GM11168 (cell line): ENCODE results near the gene C10orf53.

ENCODE experiments used
- in situ Hi-C: fragments of 300-500 bp; cut with MboI; formaldehyde crosslinking; loops from one replicate; pipeline ENCODE4 v1.12.0; 2022; ENCODE audit warnings: low sequenced_read_pairs; ENCODE audit not compliant: unreplicated experiment

The C10orf53 gene

DNA sequence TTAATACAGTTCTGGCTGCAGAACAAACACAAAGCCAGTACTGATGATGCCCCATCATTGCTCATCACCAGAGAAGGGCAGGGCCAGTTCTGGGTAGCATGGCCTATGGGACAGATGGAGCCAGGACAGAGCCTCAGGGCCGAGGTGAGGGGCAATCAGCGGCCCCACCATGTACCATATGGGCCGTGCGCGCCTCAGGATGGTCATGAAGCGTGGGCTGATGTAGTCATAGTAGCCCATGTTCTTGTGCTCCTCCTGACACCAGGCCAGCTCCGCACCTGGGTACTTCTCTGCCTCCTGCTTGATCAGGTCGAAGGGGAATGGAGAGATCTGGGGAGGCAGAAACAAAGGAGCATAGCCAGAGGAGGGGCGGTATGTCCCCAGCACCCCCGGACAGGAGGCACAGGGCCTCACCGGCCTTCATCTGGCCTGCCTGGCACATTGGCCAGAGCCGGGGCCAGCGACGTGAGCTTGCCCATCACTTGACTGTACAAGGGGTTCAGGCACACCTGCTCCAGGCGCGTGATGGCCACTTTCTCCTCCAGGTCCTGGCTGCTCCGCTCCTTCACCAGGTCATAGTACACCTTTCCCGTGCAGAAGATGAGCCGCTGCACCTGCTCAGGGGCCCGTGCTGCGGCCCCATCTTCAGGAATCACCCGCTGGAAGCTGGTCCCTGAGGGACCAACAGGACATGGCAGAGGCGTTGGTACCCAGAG lies 56.6 kb downstream of the C10orf53 start:
- in situ Hi-C loops, result no loop called here

- in situ Hi-C loops, result no loop called here
Observed at GRCh38 chr10:49736564-49737113, 57.2 kb downstream of the C10orf53 start.

GRCh38 chr10:49737474-49738201 lies 58.2 kb downstream of the C10orf53 start:
- in situ Hi-C loops, result no loop called here

DNA sequence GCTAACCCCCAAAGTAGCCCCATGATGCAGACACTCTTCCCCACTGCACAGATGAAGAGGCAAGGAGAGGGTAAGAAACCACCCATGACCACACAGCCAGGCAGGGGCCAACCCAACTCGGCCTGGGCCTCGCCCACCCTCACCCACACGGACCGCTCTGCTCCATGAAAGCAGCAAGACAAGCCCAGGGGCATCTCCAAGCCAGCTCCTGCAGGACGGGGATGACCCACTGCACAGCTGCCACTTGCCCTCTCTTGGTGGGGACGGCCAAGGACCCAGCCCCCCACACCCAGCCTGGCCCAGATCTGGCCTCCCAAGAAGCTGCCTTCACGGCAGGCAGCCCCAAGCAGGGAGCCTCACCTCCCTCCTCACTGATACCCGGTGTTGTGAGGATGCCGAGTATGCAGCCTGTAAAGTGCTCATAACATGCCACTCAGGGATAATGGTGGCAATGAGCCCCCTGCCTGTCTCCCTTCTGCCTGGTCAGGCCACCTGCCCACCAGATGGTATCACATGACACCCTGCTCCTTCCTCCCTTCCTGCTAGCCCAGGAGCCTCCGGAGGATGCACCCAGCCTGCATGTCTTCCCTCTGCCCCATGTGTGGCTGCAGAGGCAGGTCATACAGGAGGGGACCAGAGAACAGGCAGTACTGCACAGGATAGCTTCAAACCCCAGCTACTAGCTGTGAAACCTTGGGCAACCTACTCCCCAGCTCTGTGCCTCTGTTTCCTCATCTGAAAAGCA lies 59.3 kb downstream of the C10orf53 start:
- in situ Hi-C loops, result no loop called here

- in situ Hi-C loops, result no loop called here
Observed at GRCh38 chr10:49739426-49739825, 60.0 kb downstream of the C10orf53 start.

DNA sequence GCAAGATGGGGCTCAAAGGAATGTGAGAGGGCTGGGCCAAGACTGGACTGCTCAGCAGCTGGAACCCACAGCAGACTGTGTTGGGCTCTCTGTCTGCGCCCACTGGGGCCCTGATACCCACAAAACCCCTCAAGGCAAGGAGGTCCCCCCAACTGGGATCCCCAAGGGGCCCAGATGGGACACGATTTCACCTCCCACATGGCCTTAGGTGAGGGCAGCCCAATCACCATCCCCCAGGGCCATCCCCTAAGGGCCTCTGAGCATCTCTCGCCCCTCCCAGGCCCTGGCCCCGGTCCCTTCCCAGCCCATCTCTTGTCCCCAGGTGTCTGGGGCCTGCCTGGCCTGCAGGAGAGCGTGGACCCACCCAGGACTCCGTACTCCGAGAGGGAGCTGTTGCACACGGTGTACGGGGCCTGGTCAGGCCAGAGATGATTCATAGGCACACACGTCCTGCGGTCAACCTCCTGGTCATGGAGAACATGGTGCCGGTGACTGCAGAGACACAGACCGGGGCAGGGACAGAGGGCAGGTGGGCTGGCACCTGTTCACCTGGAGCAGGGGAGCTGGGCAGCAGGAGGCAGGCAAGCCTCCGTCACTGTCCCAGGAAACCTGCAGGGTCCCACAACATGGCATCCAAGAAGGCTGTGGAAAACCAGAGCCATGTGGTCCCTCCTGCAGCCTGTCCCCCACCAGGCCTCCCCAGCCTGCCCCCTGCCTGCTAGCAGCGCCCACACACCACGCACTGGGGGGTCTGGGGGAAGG lies 61.1 kb downstream of the C10orf53 start:
- in situ Hi-C loops, result no loop called here

- in situ Hi-C loops, result no loop called here
Observed at GRCh38 chr10:49741108-49741995, 61.9 kb downstream of the C10orf53 start.

- in situ Hi-C loops, result no loop called here
Observed at GRCh38 chr10:49742683-49743463, 63.4 kb downstream of the C10orf53 start.

DNA sequence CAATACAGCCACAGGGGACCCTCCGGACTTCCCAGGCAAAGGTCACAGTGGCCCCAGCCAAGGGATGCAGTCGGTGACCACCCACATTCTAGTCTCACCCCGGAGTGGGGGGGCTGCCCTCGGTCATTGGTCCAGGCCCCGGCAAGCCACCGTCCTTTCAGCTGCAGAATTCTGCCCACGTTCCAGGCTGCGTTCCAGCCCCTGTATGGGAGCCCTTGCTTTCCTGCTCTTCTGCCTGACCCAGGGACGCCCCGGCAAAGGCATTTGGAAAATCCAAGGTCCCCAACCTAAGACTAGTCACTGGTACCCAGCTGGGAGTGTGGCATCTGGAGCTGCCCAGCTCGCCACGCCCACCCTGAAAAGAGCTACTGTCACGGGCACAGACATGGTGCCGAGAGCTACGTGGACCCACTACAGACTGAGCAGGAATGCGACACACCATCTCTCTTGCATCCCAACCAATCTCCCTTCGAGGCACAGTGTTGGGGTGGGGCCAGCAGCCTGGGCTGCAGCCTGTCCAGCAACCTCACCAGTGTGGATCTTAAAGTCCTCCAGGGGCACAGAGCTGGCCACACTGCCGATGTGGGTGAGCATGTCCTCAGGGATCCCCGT lies 64.1 kb downstream of the C10orf53 start:
- in situ Hi-C loops, result no loop called here

- in situ Hi-C loops, result no loop called here
Observed at GRCh38 chr10:49744091-49744685, 64.7 kb downstream of the C10orf53 start.

GRCh38 chr10:49744924-49745605 lies 65.6 kb downstream of the C10orf53 start:
- in situ Hi-C loops, result no loop called here

DNA sequence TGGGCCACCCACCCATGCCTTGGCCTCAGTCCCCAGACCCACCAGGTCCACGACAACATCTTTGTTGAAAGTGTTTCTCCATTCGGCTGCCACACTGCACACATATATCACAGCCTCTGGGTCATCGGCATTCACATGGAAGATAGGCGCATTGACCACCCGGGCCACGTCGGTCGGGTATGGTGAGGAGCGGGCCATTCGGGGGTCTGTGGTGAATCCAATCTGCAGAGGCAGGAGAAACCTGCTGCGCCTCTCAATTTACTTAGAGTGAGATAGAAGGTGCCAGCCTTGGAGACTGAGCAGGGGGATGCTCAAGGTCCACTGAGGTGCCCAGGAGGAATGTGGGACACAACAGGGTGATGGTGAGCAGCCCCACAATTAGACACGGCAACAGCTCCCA lies 66.3 kb downstream of the C10orf53 start:
- in situ Hi-C loops, result no loop called here

DNA sequence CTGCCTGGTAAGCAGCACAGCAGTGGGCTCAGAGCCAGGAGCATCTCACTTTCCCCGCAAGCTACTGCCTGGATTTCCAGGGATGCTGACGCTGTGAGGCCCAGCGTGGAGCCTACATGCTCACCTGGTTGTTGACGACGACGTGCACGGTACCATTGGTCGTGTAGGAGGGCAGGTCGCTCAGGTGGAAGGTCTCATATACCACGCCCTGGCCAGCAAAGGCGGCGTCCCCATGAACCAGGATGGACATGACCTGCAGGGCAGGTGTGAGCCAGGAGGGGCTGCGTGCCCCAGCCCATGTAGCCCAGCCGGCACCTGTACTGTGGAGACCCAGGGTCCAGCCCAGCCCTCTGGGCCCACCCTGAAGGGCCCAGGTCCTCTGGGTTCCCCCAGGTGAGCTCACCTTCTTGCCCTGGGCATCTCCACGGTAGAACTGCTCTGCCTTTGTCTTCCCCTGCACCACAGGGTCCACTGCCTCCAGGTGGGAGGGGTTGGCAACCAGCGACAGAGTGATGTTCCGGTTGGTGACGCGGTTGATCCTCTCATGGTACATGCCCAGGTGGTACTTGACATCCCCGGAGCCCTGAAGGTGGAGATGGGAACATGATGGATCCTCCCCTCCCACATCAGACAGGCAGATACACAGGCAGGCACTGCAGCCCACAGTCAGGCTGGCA lies 67.3 kb downstream of the C10orf53 start:
- in situ Hi-C loops, result no loop called here
